HG03457 (cell line): ENCODE data around the gene PRKAG1.

Experiments
- ATAC-seq: cut with Tn5 transposase; IDR thresholded peaks from one replicate; pipeline ENCODE4 v1.9.1; 2021; ENCODE audit warnings: moderate number of reproducible peaks; ENCODE audit not compliant: unreplicated experiment

PRKAG1 gene

GRCh38 chr12:49015196-49015595 lies 3.4 kb downstream of the PRKAG1 start:
- no peak for ATAC-seq

GRCh38 chr12:49014547-49014946 lies 4.0 kb downstream of the PRKAG1 start:
- no peak for ATAC-seq

GRCh38 chr12:49013428-49013827 lies 5.1 kb downstream of the PRKAG1 start:
- ATAC-seq, result no peak

- ATAC-seq, result no peak
Observed at GRCh38 chr12:49012739-49013138, 5.8 kb downstream of the PRKAG1 start.

GRCh38 chr12:49010092-49010668 lies 8.4 kb downstream of the PRKAG1 start:
- ATAC-seq, result no peak

GRCh38 chr12:49008943-49009342 lies 9.6 kb downstream of the PRKAG1 start:
- no peak for ATAC-seq

- no peak for ATAC-seq
Observed at GRCh38 chr12:49000346-49000745, 18.2 kb downstream of the PRKAG1 start.

- no peak for ATAC-seq
Observed at GRCh38 chr12:48999371-49000131, 19.0 kb downstream of the PRKAG1 start, which contains the start of gene DDN. Gene DDN (minus strand): TSS chr12:48999375. CDS start chr12:48999287, 88 bp downstream.

GRCh38 chr12:48998497-48999353 lies 19.9 kb downstream of the PRKAG1 start:
- no peak for ATAC-seq

GRCh38 chr12:48997719-48998496 lies 20.7 kb downstream of the PRKAG1 start:
- ATAC-seq, result no peak

GRCh38 chr12:48996794-48997718 lies 21.5 kb downstream of the PRKAG1 start:
- no peak for ATAC-seq

- ATAC-seq, result no peak
Observed at GRCh38 chr12:48995086-48995879, 23.3 kb downstream of the PRKAG1 start.

GRCh38 chr12:48994224-48995085 lies 24.1 kb downstream of the PRKAG1 start:
- no peak for ATAC-seq

GRCh38 chr12:48993787-48994186 lies 24.8 kb downstream of the PRKAG1 start:
- no peak for ATAC-seq

- no peak for ATAC-seq
Observed at GRCh38 chr12:48991247-48992050, 27.1 kb downstream of the PRKAG1 start.

GRCh38 chr12:48990552-48990951 lies 28.0 kb downstream of the PRKAG1 start:
- ATAC-seq, result no peak

GRCh38 chr12:48988030-48988649 lies 30.4 kb downstream of the PRKAG1 start:
- ATAC-seq, result no peak
